ENCODE results near the gene TRERF1. TPM values are rescaled to one million over a fixed set of nuclear protein-coding genes. Genes with fewer than 3 reads are reported as not detected.
"Not testable (repeated sequence)": the region's sequence is repeated elsewhere in the genome, so short reads cannot be mapped to it uniquely, and the experiment has no call there.

The TRERF1 gene
- total RNA-seq, 1 donor from 2014 or later, result 7.3 TPM

DNA sequence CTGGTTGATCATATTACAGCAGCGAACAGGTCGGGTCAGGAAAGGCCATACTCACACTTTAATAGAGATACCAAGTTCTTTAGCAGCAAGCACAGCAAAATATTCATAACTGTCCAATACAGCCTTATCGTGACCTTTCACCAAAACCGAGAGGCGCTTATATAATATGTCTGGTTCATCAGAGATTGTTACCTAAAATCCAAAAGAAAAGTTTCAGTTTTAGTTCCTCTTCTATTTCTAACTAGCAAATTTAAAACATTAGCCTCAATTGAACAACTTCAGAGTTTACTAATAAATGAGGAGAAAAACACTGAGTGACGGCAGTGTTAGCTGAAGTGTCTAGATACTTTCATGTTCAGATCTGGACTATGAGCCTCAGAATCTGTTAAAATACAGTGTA, 240.0 kb downstream of the TRERF1 start:
- ATAC-seq, result no peak

- ATAC-seq, result no peak
These were observed 241.2 kb downstream of the TRERF1 start for GRCh38 chr6:42210551-42210950.

DNA sequence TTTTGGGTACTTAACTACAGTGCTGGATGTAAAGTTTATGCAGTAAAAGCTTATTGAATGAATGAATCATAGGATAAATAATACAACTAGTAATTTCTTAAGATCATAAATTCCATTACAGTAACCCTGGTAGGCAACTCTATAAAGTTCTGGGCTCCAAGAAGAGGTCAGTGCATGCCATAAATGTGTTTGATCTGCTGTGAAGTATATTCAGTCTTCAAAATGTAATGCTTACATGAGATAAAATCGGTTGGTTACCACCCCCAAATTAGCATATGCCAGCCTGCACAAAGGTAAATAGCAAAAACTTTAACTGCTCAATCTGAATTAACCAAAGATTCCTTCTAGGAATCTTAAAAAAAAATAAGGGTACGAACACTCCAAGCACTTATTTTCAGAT, 244.2 kb downstream of the TRERF1 start:
- not testable (repeated sequence) for ATAC-seq

GRCh38 chr6:42204768-42205282, 246.9 kb downstream of the TRERF1 start:
- no peak for ATAC-seq

- no peak for ATAC-seq
These were observed 248.5 kb downstream of the TRERF1 start for GRCh38 chr6:42203183-42203582.

DNA sequence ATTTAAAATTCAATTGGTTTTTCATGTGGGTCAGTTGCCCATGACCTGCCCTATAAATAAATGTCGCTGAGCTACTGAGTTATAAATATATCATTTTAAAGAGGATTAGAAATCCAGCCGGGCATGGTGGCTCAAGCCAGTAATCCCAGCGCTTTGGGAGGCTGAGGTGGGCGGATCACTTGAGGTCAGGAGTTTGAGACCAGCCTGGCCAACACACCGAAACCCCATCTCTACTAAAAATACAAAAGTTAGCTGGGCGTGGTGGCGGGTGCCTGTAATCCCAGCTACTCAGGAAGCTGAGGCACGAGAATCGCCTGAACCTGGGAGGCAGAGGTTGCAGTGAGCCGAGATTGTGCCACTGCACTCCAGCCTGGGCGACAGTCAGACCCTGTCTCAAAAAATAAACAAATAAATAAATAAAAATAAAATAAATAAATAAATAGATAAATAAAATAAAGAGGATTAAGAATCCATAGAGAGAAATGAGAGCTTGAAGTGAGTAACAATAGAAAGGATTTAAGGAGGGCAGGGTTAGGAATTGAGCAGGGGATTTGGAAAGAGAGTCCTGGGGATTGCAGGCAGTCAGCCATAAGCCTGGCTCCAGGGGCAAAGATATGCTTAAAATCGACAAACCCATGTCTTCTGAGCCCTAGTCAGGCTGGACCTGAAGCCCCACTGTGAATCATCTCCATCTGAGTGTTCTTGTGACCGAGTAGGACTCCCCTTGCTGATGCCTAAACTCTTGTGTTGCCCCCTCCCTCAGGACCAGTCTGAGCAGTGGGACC, 249.4 kb downstream of the TRERF1 start:
- not testable (repeated sequence) for ATAC-seq

- ATAC-seq, result no peak
These were observed 250.3 kb downstream of the TRERF1 start for GRCh38 chr6:42201382-42201781.

GRCh38 chr6:42200035-42200434, 251.7 kb downstream of the TRERF1 start:
- peak; percentile 31 for ATAC-seq

DNA sequence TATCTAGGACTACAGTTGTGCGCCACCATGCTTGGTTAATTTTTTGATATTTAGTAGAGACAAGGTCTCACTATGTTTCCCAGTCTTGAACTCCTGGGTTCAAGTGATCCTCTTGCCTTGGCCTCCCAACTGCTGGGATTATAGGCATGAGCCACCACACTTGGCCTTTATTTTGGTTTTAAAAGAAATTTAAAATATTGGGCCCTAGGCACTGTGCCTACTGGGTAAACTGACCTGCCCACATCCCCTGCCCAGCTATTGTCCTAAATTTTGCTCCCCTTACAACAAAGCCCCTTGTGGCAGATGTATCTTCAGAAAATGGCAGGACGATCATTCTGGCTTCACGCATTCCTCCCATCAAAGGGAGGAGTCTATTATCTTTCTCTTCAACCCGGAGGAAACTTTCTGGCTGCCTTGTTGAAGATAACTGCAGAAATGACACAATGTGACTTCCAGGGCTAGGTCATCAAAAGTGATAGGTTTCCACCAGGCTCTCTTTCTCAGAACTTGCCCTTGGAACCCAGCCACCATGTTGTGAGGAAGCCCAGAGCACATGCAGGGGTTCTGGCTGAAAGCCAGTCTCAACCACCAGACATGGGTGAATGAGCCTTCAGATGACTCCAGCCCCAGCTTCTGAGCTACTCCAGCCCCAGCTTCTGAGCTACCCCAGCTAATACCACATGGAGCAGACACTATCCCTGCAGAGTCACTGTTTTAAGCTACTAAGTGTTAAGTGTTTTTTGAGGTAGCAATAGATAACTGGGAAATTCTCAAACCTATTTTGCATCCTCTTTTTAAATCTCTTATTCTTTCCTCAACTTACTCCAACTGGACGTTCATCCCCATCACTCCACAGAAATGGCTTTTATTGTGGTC, 252.4 kb downstream of the TRERF1 start:
- ATAC-seq, result peak; percentile 22

GRCh38 chr6:42197555-42198362, 254.0 kb downstream of the TRERF1 start:
- ATAC-seq, result peak; percentile 14

DNA sequence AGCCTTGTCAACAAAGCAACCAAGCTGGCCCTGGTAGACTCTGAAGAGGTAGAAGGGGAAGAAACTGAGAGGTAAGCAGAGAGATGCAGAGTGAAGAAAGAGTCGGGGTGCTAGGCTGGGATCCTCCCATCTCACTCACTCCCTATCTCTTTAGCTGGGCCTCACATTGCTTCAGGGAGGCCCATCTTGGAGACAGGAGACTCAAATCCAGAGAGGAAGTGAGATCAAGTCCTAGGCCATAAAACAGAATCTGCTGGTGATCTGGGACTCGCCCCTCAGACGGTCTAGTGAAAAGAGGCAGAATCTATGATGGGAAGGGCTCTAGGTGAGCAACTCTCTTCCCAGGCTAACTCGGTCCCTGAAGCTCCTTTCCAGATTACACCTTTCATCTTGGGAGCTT, 256.3 kb downstream of the TRERF1 start:
- ATAC-seq, result no peak

GRCh38 chr6:42194056-42194455, 257.7 kb downstream of the TRERF1 start:
- ATAC-seq, result no peak

- peak; percentile 86 for ATAC-seq
These were observed 258.2 kb downstream of the TRERF1 start for GRCh38 chr6:42193491-42193894.

DNA sequence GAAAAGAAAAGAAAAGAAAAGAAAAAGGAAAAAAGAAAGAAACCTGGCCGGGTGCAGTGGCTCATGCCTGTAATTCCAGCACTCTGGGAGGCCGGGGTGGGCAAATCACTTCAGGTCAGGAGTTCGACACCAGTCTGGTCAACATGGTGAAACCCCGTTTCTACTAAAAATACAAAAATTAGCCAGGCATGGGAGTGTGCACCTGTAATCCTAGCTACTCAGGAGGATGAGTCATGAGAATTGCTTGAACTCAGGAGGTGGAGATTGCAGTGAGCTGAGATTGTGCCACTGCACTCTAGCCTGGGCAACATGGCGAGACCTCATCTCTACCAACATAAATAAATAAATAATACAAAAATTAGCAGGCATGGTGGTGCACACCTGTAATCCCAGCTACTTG, 259.3 kb downstream of the TRERF1 start:
- ATAC-seq, result peak; percentile 30

DNA sequence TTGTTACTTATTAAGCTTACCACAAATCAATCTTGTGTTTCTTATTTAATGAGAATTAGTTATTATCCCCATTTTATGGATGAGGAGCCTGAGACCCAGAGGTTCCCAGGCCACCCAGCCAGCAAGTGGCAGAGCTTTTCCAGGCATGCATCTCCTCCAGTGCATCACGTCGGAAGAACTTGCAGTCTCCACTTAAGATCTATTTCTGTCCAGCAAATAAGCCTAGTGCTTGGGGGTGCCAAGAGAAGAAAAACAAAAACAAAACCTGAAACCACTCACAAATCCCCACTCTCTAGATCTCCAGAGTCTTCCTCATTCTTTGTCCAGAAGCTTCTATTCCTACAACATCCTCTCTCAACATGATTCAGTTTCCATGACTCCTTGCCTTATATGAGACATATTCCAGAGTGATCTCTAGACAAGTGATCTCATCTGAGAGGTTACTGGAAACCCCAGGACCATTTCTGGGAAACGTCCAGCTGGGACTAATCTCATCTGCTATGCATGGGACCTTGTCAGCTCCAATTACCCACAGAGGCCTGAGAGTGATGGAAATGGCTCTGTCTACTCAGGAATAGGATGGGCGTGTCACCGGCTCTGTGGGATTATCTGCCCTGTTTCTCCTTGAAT, 261.1 kb downstream of the TRERF1 start:
- ATAC-seq, result no peak

- no peak for ATAC-seq
These were observed 263.3 kb downstream of the TRERF1 start for GRCh38 chr6:42188406-42188805.

DNA sequence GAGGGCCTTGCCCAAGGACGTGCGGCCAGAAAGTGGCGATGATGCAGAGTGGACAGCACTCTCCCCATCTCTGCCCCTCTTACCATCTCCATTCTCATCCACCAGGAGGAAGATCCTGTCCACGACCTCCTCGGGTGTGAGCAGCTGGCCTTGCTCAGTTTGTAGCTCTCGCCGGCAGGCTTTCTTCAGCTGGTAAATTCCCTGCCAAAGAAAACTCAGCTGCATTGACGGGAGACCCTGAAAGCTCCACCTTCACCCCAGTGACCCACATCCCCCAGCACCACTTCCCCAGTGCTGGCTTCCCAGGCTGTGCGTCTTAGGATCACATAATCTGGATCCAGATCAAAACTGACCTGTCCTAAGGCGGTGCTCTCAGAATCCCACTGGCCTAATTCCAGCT, 266.1 kb downstream of the TRERF1 start:
- no peak for ATAC-seq

DNA sequence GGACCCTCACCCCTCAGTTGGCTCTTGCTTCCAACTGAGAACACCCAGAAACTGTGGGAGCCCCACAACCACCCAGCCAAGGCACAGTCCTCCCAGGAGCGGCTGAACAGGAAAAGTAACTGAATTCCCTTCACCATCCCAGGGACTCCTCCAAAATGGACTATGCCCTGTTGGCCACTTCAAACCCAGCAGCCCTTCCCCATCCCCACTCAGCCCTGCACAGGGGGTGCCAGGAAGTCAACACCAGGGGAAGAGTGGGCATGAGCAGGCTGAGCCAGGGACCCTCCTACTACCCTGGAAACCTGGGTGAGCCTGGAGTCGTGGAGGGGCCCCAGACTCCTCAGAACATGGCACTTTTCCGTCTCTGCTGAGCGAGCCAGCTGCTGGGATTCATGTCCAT, 267.3 kb downstream of the TRERF1 start:
- ATAC-seq, result no peak

GRCh38 chr6:42182101-42182500, 269.6 kb downstream of the TRERF1 start:
- no peak for ATAC-seq

DNA sequence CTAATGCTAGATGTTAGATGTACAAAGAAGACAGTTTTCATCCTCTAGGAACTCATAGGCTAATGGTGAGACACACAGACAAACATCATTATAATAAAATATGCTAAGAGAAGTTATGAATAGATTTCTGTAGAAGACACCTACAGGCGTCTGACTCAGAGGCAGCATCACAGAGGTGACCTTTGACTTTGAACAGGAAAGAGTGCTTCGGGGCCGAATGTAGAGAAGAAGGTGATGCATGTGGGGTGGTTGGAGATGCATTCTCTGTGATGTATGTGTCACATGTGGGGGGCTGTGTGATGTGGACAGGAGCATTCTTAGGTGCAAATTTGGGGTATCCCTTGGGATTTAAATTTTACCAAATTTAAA, 271.8 kb downstream of the TRERF1 start:
- no peak for ATAC-seq

- no peak for ATAC-seq
These were observed 272.3 kb downstream of the TRERF1 start for GRCh38 chr6:42179261-42179944.
